WTC11 (cell line): ENCODE measurements around the gene YTHDC1. TPM values are rescaled to one million over a fixed set of nuclear protein-coding genes. Genes with fewer than 3 reads are reported as not detected.
A peak's percentile ranks its signal among the peaks of the same experiment; 100 is the strongest.

Experiments
- ATAC-seq: fragments of 200-7000 bp; cut with Tn5 transposase; 2 replicates; pipeline ENCODE4 v1.10.0; 2021; ENCODE audit warnings: mild to moderate bottlenecking, moderate library complexity
- CTCF ChIA-PET: fragments of 300-600 bp; sonication (Branson Sonifier 250); formaldehyde crosslinking; loops from one replicate; lab custom pipeline; 2021; ENCODE audit warnings: antibody characterized with exemption; lab: Charles Lee
- POLR2A ChIA-PET: fragments of 350-600 bp; sonication (Branson Sonifier 250); formaldehyde crosslinking; loops from one replicate; lab custom pipeline; 2021; ENCODE audit warnings: antibody characterized with exemption; lab: Charles Lee
- DNase-seq: peaks from one replicate; pipeline ENCODE4 v3.0.0; 2021; ENCODE audit warnings: low spot score
- H3K27ac Mint-ChIP-seq: 2 replicates; pipeline ENCODE4 v1.8.0; 2021; ENCODE audit warnings: mixed read lengths
- H3K27me3 Mint-ChIP-seq: 2 replicates; pipeline ENCODE4 v1.8.0; 2021; ENCODE audit warnings: low read depth, mild to moderate bottlenecking, moderate library complexity, mixed read lengths
- H3K36me3 Mint-ChIP-seq: 2 replicates; pipeline ENCODE4 v1.8.0; 2021; ENCODE audit warnings: mixed read lengths
- H3K4me1 Mint-ChIP-seq: 2 replicates; pipeline ENCODE4 v1.8.0; 2022; ENCODE audit warnings: mixed read lengths
- H3K4me3 Mint-ChIP-seq: 2 replicates; pipeline ENCODE4 v1.8.0; 2021; ENCODE audit warnings: mild to moderate bottlenecking, moderate library complexity, mixed read lengths
- H3K9me3 Mint-ChIP-seq: 2 replicates; pipeline ENCODE4 v1.8.0; 2021; ENCODE audit warnings: mixed read lengths
- ELF4 ChIP-seq: sonication (generic); formaldehyde crosslinking; IDR thresholded peaks from 2 replicates; pipeline ENCODE4 v1.8.1; 2022; ENCODE audit warnings: low read depth, mild to moderate bottlenecking, moderate library complexity, missing genetic modification reagents
- ETV6 ChIP-seq: sonication (generic); formaldehyde crosslinking; IDR thresholded peaks from 2 replicates; pipeline ENCODE4 v1.8.1; 2022; ENCODE audit warnings: mild to moderate bottlenecking, missing genetic modification reagents
- FOXJ3 ChIP-seq: sonication (generic); formaldehyde crosslinking; IDR thresholded peaks from 2 replicates; pipeline ENCODE4 v1.9.0; 2021; ENCODE audit warnings: missing genetic modification reagents, mild to moderate bottlenecking, borderline replicate concordance
- FOXK1 ChIP-seq: sonication (generic); formaldehyde crosslinking; IDR thresholded peaks from 2 replicates; pipeline ENCODE4 v1.8.0; 2022; ENCODE audit warnings: mild to moderate bottlenecking, moderate library complexity, missing genetic modification reagents
- KAT7 ChIP-seq: sonication (generic); formaldehyde crosslinking; IDR thresholded peaks from 2 replicates; pipeline ENCODE4 v1.8.1; 2023; ENCODE audit warnings: missing genetic modification reagents, mild to moderate bottlenecking, borderline replicate concordance
- NFE2L1 ChIP-seq: sonication (generic); formaldehyde crosslinking; IDR thresholded peaks from 2 replicates; pipeline ENCODE4 v1.8.1; 2023; ENCODE audit warnings: missing genetic modification reagents
- ZBTB21 ChIP-seq: sonication (generic); formaldehyde crosslinking; IDR thresholded peaks from 2 replicates; pipeline ENCODE4 v1.8.1; 2023; ENCODE audit warnings: mild to moderate bottlenecking, missing genetic modification reagents, borderline replicate concordance
- ZNF423 ChIP-seq: fragments of 250-450 bp; sonication (Bioruptor Pico); IDR thresholded peaks from 2 replicates; pipeline ENCODE4 v2.1.2; 2022; ENCODE audit warnings: mild to moderate bottlenecking, moderate library complexity
- total RNA-seq: library from RNA; stranded (reverse); gene quantifications from 3 replicates; pipeline ENCODE4 v1.2.3, GENCODE V29; 2021
- TF ChIP-seq, protein P1 (sequence below): fragments of 250-450 bp; sonication (Bioruptor Pico); conservative IDR thresholded peaks from 2 replicates; pipeline ENCODE4 v1.9.0; 2021; ENCODE audit warnings: mild to moderate bottlenecking
- TF ChIP-seq, protein P2 (sequence below): sonication (generic); formaldehyde crosslinking; IDR thresholded peaks from 2 replicates; pipeline ENCODE4 v1.8.0; 2022; ENCODE audit warnings: mild to moderate bottlenecking, missing genetic modification reagents
- TF ChIP-seq, protein P3 (sequence below): sonication (generic); formaldehyde crosslinking; conservative IDR thresholded peaks from 2 replicates; pipeline ENCODE4 v1.8.1; 2022; ENCODE audit warnings: mild to moderate bottlenecking, missing genetic modification reagents
- TF ChIP-seq, protein P4 (sequence below): sonication (generic); formaldehyde crosslinking; IDR thresholded peaks from 2 replicates; pipeline ENCODE4 v1.8.0; 2022; ENCODE audit warnings: mild to moderate bottlenecking, missing genetic modification reagents
- TF ChIP-seq, protein P5 (sequence below): sonication (generic); formaldehyde crosslinking; IDR thresholded peaks from 2 replicates; pipeline ENCODE4 v1.8.0; 2022; ENCODE audit warnings: mild to moderate bottlenecking, missing genetic modification reagents
- TF ChIP-seq, protein P6 (sequence below): sonication (generic); formaldehyde crosslinking; IDR thresholded peaks from 2 replicates; pipeline ENCODE4 v1.8.1; 2023; ENCODE audit warnings: mild to moderate bottlenecking, missing genetic modification reagents
- TF ChIP-seq, protein P7 (sequence below): sonication (generic); formaldehyde crosslinking; IDR thresholded peaks from 2 replicates; pipeline ENCODE4 v1.8.1; 2023; ENCODE audit warnings: mild to moderate bottlenecking, missing genetic modification reagents, borderline replicate concordance
- TF ChIP-seq, protein P8 (sequence below): sonication (generic); formaldehyde crosslinking; IDR thresholded peaks from 2 replicates; pipeline ENCODE4 v1.8.1; 2022; ENCODE audit warnings: missing genetic modification reagents, borderline replicate concordance

YTHDC1 gene
- total RNA-seq, 1 experiment from 2014 or later, result 118 TPM

DNA sequence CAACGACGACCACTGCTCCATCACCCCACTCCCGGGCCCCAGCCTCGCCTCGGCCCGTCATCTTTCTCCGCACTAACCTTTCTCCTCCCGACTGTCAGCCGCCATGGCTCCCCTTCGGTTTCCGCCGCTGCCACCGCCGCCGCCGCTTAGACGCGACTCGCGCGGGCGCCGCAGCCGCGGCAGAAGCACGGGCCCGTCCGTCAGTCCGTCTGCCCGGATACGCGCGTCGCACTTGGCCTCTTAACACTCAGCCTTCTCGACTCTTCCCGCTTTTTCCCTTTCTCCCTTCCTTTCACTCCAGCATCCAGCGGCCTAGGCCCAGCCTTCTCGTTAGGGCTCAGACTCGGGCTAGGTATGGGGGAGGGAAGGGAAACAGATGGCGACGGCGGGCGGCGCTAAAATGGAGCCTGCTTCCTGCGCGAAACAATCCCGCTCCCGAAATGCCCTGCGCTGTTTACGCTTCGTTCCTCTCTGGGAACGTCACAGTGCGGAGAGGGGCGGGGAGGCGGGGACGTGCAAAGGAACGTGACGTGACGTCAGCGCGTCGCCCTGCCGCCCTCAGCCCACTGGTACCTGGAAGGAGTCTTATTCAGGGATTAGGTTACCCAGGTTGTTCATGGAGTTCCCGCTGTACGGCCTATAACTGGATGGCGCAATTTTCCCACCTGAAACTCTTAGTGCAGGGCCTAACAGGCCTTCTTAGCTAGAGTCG is at the start of gene YTHDC1 (continued):
- TF ChIP-seq ETV6 (peak; percentile 90), KAT7 (CRISPR knock-in tag) (peak; percentile 88; the same call in 1 of the 2 replicates), FOXK1 (peak; percentile 100), FOXJ3 (CRISPR knock-in tag) (peak; percentile 50; the same call in 1 of the 2 replicates), ZBTB21 (CRISPR knock-in tag) (peak; percentile 93), NFE2L1 (CRISPR knock-in tag) (peak; percentile 83; the same call in 1 of the 2 replicates), ZNF423 (CRISPR knock-in tag) (no peak)
- TF ChIP-seq, protein P1, sequence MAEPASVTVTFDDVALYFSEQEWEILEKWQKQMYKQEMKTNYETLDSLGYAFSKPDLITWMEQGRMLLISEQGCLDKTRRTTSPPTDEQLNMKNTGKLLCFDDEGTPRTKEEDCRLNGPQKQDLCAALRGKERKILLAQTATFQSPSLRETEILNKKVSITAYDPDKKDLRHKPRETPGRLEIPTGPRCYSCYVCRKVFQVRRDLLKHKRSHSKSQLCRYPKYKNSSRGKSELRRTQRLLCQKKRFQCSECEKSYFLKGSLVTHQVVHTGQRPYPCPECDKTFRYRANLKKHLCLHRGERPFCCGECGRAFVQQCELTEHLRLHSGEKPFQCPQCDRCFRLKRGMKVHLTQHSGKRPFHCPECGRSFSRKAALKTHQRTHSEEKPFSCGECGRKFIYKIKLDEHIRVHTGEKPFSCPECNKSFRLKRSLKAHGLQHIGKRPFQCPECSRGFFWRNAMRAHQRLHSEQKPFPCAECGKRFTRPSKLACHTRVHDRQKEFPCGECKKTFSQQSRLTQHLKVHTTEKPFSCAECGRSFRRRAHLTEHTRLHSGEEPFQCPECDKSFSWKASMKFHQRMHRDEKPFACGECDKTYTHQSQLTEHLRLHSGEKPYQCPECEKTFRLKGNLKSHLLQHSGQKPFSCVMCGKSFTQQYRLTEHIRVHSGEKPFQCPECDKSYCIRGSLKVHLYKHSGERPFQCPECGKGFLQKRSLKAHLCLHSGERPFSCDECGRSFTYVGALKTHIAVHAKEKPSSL, result no peak
- TF ChIP-seq, protein P2, sequence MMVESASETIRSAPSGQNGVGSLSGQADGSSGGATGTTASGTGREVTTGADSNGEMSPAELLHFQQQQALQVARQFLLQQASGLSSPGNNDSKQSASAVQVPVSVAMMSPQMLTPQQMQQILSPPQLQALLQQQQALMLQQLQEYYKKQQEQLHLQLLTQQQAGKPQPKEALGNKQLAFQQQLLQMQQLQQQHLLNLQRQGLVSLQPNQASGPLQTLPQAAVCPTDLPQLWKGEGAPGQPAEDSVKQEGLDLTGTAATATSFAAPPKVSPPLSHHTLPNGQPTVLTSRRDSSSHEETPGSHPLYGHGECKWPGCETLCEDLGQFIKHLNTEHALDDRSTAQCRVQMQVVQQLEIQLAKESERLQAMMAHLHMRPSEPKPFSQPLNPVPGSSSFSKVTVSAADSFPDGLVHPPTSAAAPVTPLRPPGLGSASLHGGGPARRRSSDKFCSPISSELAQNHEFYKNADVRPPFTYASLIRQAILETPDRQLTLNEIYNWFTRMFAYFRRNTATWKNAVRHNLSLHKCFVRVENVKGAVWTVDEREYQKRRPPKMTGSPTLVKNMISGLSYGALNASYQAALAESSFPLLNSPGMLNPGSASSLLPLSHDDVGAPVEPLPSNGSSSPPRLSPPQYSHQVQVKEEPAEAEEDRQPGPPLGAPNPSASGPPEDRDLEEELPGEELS (CRISPR knock-in tag), result peak; percentile 95
- TF ChIP-seq, protein P3, sequence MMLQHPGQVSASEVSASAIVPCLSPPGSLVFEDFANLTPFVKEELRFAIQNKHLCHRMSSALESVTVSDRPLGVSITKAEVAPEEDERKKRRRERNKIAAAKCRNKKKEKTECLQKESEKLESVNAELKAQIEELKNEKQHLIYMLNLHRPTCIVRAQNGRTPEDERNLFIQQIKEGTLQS (CRISPR knock-in tag), result no peak
- TF ChIP-seq, protein P4, sequence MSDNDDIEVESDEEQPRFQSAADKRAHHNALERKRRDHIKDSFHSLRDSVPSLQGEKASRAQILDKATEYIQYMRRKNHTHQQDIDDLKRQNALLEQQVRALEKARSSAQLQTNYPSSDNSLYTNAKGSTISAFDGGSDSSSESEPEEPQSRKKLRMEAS, result peak; percentile 89
- TF ChIP-seq, protein P5, sequence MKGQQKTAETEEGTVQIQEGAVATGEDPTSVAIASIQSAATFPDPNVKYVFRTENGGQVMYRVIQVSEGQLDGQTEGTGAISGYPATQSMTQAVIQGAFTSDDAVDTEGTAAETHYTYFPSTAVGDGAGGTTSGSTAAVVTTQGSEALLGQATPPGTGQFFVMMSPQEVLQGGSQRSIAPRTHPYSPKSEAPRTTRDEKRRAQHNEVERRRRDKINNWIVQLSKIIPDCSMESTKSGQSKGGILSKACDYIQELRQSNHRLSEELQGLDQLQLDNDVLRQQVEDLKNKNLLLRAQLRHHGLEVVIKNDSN (CRISPR knock-in tag), result peak; percentile 49; the same call in 1 of the 2 replicates
- TF ChIP-seq, protein P6, sequence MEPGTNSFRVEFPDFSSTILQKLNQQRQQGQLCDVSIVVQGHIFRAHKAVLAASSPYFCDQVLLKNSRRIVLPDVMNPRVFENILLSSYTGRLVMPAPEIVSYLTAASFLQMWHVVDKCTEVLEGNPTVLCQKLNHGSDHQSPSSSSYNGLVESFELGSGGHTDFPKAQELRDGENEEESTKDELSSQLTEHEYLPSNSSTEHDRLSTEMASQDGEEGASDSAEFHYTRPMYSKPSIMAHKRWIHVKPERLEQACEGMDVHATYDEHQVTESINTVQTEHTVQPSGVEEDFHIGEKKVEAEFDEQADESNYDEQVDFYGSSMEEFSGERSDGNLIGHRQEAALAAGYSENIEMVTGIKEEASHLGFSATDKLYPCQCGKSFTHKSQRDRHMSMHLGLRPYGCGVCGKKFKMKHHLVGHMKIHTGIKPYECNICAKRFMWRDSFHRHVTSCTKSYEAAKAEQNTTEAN, result 0 out of 2 replicates have a peak, but pooled peaks have one; percentile 88
- TF ChIP-seq, protein P7, sequence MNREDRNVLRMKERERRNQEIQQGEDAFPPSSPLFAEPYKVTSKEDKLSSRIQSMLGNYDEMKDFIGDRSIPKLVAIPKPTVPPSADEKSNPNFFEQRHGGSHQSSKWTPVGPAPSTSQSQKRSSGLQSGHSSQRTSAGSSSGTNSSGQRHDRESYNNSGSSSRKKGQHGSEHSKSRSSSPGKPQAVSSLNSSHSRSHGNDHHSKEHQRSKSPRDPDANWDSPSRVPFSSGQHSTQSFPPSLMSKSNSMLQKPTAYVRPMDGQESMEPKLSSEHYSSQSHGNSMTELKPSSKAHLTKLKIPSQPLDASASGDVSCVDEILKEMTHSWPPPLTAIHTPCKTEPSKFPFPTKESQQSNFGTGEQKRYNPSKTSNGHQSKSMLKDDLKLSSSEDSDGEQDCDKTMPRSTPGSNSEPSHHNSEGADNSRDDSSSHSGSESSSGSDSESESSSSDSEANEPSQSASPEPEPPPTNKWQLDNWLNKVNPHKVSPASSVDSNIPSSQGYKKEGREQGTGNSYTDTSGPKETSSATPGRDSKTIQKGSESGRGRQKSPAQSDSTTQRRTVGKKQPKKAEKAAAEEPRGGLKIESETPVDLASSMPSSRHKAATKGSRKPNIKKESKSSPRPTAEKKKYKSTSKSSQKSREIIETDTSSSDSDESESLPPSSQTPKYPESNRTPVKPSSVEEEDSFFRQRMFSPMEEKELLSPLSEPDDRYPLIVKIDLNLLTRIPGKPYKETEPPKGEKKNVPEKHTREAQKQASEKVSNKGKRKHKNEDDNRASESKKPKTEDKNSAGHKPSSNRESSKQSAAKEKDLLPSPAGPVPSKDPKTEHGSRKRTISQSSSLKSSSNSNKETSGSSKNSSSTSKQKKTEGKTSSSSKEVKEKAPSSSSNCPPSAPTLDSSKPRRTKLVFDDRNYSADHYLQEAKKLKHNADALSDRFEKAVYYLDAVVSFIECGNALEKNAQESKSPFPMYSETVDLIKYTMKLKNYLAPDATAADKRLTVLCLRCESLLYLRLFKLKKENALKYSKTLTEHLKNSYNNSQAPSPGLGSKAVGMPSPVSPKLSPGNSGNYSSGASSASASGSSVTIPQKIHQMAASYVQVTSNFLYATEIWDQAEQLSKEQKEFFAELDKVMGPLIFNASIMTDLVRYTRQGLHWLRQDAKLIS (CRISPR knock-in tag), result 0 out of 2 replicates have a peak, but pooled peaks have one; percentile 80

DNA sequence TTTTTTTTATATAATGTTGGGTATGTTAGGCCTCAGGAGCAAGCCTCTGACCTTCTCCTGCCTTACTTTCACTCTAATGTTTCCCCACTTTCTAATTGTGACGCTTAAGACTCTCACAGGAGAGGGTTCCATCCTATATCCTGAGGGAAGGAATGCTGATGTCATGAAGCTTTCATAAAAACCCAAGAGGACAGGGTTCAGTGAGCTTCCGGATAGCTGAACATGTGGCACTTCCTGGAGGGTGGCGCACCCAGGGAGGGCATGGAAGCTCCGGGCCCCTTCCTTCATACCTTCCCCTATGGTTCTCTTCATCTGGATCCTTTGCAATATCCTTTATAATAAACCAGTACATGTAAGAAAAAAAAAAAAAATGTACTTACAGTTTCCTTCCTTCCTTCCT is 49.4 kb upstream of the YTHDC1 start:
- TF ChIP-seq, protein P8, sequence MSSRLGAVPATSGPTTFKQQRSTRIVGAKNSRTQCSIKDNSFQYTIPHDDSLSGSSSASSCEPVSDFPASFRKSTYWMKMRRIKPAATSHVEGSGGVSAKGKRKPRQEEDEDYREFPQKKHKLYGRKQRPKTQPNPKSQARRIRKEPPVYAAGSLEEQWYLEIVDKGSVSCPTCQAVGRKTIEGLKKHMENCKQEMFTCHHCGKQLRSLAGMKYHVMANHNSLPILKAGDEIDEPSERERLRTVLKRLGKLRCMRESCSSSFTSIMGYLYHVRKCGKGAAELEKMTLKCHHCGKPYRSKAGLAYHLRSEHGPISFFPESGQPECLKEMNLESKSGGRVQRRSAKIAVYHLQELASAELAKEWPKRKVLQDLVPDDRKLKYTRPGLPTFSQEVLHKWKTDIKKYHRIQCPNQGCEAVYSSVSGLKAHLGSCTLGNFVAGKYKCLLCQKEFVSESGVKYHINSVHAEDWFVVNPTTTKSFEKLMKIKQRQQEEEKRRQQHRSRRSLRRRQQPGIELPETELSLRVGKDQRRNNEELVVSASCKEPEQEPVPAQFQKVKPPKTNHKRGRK (CRISPR knock-in tag), result 0 out of 2 replicates have a peak, but pooled peaks have one; percentile 18
- TF ChIP-seq ELF4 (CRISPR knock-in tag), result no peak
- TF ChIP-seq, all 79 proteins: peak for 1
- Mint-ChIP-seq H3K4me1 (peaks cover 49% of the 10 kb centered on the region), H3K27me3 (no peaks in the 10 kb centered on the region), H3K36me3 (no peaks in the 10 kb centered on the region; the same call in 1 of the 2 replicates), H3K27ac (no peak overlapping the region; the same call in 1 of the 2 replicates), H3K9me3 (peaks cover 6% of the 10 kb centered on the region; the same call in 1 of the 2 replicates), H3K4me3 (no peak overlapping the region)
- ATAC-seq (no peak), DNase-seq (no peak)
- ChIA-PET CTCF (no interaction called here), POLR2A (no interaction called here)
